B cell (primary cell): ENCODE measurements around the gene MYO16. TPM values are rescaled to one million over a fixed set of nuclear protein-coding genes. Genes with fewer than 3 reads are reported as not detected.
A peak's percentile ranks its signal among the peaks of the same experiment; 100 is the strongest.

Source experiments
- ATAC-seq: fragments of 200-7000 bp; cut with Tn5 transposase; one replicate; pipeline ENCODE4 v1.10.0; 2021; ENCODE audit warnings: low read depth, mild to moderate bottlenecking, moderate number of reproducible peaks, moderate library complexity
- CTCF ChIA-PET: fragments of 350-600 bp; sonication (Branson Sonifier 250); formaldehyde crosslinking; loops from one replicate; lab custom pipeline; 2021; ENCODE audit warnings: antibody characterized with exemption, inconsistent platforms; lab: Charles Lee
- POLR2A ChIA-PET: fragments of 350-600 bp; sonication (Branson Sonifier 250); formaldehyde crosslinking; loops from one replicate; lab custom pipeline; 2021; ENCODE audit warnings: antibody characterized with exemption; lab: Charles Lee
- DNase-seq: peaks from one replicate; pipeline ENCODE4 v3.0.0; 2013
- H2AFZ ChIP-seq: 2 replicates; pipeline ENCODE4 v1.6.1; 2012; ENCODE audit warnings: mild to moderate bottlenecking, low read depth, low read length; ENCODE audit not compliant: insufficient read depth, poor library complexity, severe bottlenecking
- H3K27ac ChIP-seq, 2 donors: 1 replicate in 1 of 2; 2 replicates in 1 of 2; pipeline ENCODE4 v1.5.1; 2012 to 2013; ENCODE audit warnings: low read length in 2 of 2, mild to moderate bottlenecking in 2 of 2, moderate library complexity in 1 of 2
- H3K27me3 ChIP-seq, 4 experiments: fragments of 200-600 bp in 1 of 4; sonication (generic) in 1 of 4; replicated peaks in 1 of 4; 1 replicate in 2 of 4; 2 replicates in 2 of 4; pipeline versions ENCODE4 v1.6.1 to v1.7.0; 2013 to 2016; ENCODE audit warnings: low read length in 3 of 4, mild to moderate bottlenecking in 2 of 4, mixed read lengths in 1 of 4, moderate library complexity in 1 of 4; ENCODE audit not compliant: insufficient read depth in 4 of 4, control insufficient read depth in 3 of 4; ENCODE audit errors: control extremely low read depth in 1 of 4
- H3K36me3 ChIP-seq, 2 experiments: replicated peaks in 1 of 2; 1 replicate in 1 of 2; 2 replicates in 1 of 2; pipeline versions ENCODE4 v1.6.1 to v1.7.1; 2013; ENCODE audit warnings: low read length in 1 of 2; ENCODE audit not compliant: insufficient read depth in 2 of 2, control insufficient read depth in 1 of 2; ENCODE audit errors: control extremely low read depth in 1 of 2, extremely low read depth in 1 of 2
- H3K4me1 ChIP-seq, 2 donors: fragments of 200-600 bp in 1 of 2; sonication (generic) in 1 of 2; 1 replicate in 1 of 2; 2 replicates in 1 of 2; pipeline versions ENCODE4 v1.5.1 to v1.6.1; 2013 to 2017; ENCODE audit warnings: low read length in 2 of 2; ENCODE audit not compliant: control insufficient read depth in 2 of 2, insufficient read depth in 2 of 2
- H3K4me2 ChIP-seq: replicated peaks from 2 replicates; pipeline ENCODE3; 2012; ENCODE audit warnings: mild to moderate bottlenecking, low read depth, low read length; ENCODE audit not compliant: poor library complexity, severe bottlenecking
- H3K4me3 ChIP-seq, 5 experiments: fragments of 200-600 bp in 1 of 5; sonication (generic) in 1 of 5; 1 replicate in 3 of 5; 2 replicates in 2 of 5; pipeline versions ENCODE4 v1.5.1 to v1.7.0; 2011 to 2016; ENCODE audit warnings: low read length in 4 of 5, mild to moderate bottlenecking in 4 of 5, low read depth in 2 of 5, control low read depth in 1 of 5, moderate library complexity in 1 of 5; ENCODE audit not compliant: insufficient read depth in 1 of 5; ENCODE audit errors: control extremely low read depth in 1 of 5, extremely low read depth in 1 of 5
- H3K79me2 ChIP-seq: fragments of 200-600 bp; sonication (generic); one replicate; pipeline ENCODE4 v1.6.0; 2016; ENCODE audit warnings: low read length; ENCODE audit not compliant: control insufficient read depth, insufficient read depth
- H3K9ac ChIP-seq: fragments of 200-600 bp; sonication (generic); 2 replicates; pipeline ENCODE4 v1.6.1; 2017; ENCODE audit warnings: mild to moderate bottlenecking, low read length, moderate library complexity
- H3K9me3 ChIP-seq, 3 donors: one replicate each; pipeline versions ENCODE4 v1.6.1 to v1.7.1; 2013; ENCODE audit warnings: low read length in 2 of 3; ENCODE audit not compliant: control insufficient read depth in 2 of 3, insufficient read depth in 1 of 3; ENCODE audit errors: control extremely low read depth in 1 of 3
- H4K20me1 ChIP-seq: 2 replicates; pipeline ENCODE4 v1.6.0; 2012; ENCODE audit warnings: mild to moderate bottlenecking, low read length; ENCODE audit not compliant: insufficient read depth, control insufficient read depth, poor library complexity, severe bottlenecking
- H3K27ac Mint-ChIP-seq: one replicate; pipeline ENCODE4 v1.8.0; 2021; ENCODE audit warnings: mixed read lengths
- H3K27me3 Mint-ChIP-seq: one replicate; pipeline ENCODE4 v1.8.0; 2021; ENCODE audit warnings: mixed read lengths
- H3K4me1 Mint-ChIP-seq: one replicate; pipeline ENCODE4 v1.8.0; 2021; ENCODE audit warnings: mixed read lengths
- H3K4me3 Mint-ChIP-seq: one replicate; pipeline ENCODE4 v1.8.0; 2021; ENCODE audit warnings: mixed read lengths
- H3K9me3 Mint-ChIP-seq: one replicate; pipeline ENCODE4 v1.8.0; 2022; ENCODE audit warnings: mixed read lengths; ENCODE audit not compliant: insufficient read depth
- EZH2 ChIP-seq: IDR thresholded peaks from 2 replicates; pipeline ENCODE4 v1.6.1; 2012; ENCODE audit warnings: borderline replicate concordance, low read depth, mild to moderate bottlenecking, moderate library complexity, low read length; ENCODE audit not compliant: insufficient read depth, poor library complexity, severe bottlenecking
- WGBS: methylation state at CpG from one replicate; pipeline ENCODE4 v1.1.5; 2013; ENCODE audit warnings: missing lambda C conversion rate; ENCODE audit not compliant: insufficient coverage; 5-methylcytosine and 5-hydroxymethylcytosine counted together
- intact Hi-C: fragments of 100-400 bp; cut with micrococcal nuclease; formaldehyde crosslinking; loops from one replicate; pipeline ENCODE4 v1.10.0; 2022
- polyA plus RNA-seq: library from polyadenylated mRNA; depleted of rRNA; stranded (reverse); fragments of >200 nt; gene quantifications from 2 replicates; pipeline ENCODE4 v1.2.3, GENCODE V29; 2012
- total RNA-seq, 2 donors: library from RNA; stranded (reverse); fragments of 120-200 nt in 1 of 2; gene quantifications; 1 replicate in 1 of 2; 2 replicates in 1 of 2; pipeline versions ENCODE4 v1.2.3 to v1.2.4, GENCODE V29; 2013 to 2022
- TF ChIP-seq, protein P1 (sequence below): fragments of 200-600 bp; IDR thresholded peaks from one replicate; pipeline ENCODE4 v1.8.0; 2022; ENCODE audit warnings: antibody characterized with exemption, mild to moderate bottlenecking

The MYO16 gene
- total and polyA plus RNA-seq, 2 donors (not counting 1 experiment from before 2014, with no cell fraction given), result not detected

DNA sequence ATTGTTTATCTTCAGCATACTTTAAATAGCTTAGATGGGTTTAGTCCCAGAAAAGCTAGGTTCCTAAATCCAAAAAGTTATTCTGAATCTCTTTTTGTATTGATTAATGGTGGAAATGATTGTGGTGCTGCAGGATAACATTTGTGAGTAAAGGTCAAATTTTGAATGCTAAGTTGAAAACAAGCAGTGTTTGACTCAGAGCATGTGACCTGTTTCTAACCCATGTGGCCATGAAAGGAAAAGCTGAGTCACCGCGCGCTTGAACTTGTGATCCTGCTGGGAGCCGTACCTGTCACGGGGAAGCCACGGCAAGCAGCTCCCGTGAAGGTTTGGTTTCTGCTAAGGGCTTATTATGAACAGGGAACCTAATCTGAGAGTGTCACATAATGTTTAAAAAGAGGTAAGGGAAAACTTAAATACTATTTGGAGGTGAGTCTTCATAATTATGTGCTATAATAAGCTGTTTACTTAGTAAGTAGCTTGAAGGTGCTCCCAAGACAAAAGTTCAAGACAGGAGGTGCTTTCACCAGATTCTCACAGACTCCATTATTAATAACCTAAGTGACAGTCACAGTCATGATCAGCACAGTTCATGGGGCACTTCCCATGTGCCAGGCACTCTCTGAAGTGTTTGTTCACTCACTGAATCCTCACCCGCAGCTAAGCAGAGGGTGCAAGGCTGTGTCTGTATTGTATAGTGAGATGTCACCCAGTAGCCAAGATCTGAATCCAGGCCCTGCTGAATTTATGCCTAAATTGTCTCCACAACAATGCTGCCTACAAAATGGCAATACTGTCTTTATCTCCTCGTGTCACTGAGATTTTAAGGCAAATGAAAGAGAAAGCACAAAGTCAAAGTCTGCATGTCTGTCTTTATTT lies 286.5 kb downstream of the MYO16 start:
- CTCF ChIA-PET, result interaction anchor here (1.0 to 2.3 kb wide), 4 partner anchors 11 to 247 kb away, joined by 3 to 10 read pairs (median 7); no protein-coding TSS in a partner anchor
- Mint-ChIP-seq H3K27me3 (peaks cover 9% of the 10 kb centered on the region), H3K4me3 (peak overlapping the region; percentile 78), H3K9me3 (no peaks in the 10 kb centered on the region), H3K4me1 (peaks cover 16% of the 10 kb centered on the region), H3K27ac (peak overlapping the region; percentile 91)
- H3K79me2 ChIP-seq, result no peaks in the 10 kb centered on the region
- H3K9me3 ChIP-seq, result no peaks in the 10 kb centered on the region
- H3K9ac ChIP-seq, result no peak overlapping the region
- peak; percentile 18 for DNase-seq
- intact Hi-C loops, result loop anchor here (5.0 kb wide), 1 partner anchor 871 kb away; the partner anchor contains the start of gene IRS2
- H4K20me1 ChIP-seq, result no peaks in the 10 kb centered on the region
- H3K4me1 ChIP-seq, result peaks cover 0 to 9% of the 10 kb centered on the region in 2 donors
- H2AFZ ChIP-seq, result peak overlapping the region; percentile 29
- no peaks in the 10 kb centered on the region for H3K36me3 ChIP-seq
- H3K27me3 ChIP-seq, result no peaks in the 10 kb centered on the region
- no peak overlapping the region for H3K4me3 ChIP-seq
- WGBS, result 10% methylated on average over 8 of the region's 9 CpGs
- POLR2A ChIA-PET, result no interaction called here
- no peak overlapping the region for H3K27ac ChIP-seq
- H3K4me2 ChIP-seq, result peak overlapping the region; percentile 33
- TF ChIP-seq EZH2, result no peak
- TF ChIP-seq, protein P1, sequence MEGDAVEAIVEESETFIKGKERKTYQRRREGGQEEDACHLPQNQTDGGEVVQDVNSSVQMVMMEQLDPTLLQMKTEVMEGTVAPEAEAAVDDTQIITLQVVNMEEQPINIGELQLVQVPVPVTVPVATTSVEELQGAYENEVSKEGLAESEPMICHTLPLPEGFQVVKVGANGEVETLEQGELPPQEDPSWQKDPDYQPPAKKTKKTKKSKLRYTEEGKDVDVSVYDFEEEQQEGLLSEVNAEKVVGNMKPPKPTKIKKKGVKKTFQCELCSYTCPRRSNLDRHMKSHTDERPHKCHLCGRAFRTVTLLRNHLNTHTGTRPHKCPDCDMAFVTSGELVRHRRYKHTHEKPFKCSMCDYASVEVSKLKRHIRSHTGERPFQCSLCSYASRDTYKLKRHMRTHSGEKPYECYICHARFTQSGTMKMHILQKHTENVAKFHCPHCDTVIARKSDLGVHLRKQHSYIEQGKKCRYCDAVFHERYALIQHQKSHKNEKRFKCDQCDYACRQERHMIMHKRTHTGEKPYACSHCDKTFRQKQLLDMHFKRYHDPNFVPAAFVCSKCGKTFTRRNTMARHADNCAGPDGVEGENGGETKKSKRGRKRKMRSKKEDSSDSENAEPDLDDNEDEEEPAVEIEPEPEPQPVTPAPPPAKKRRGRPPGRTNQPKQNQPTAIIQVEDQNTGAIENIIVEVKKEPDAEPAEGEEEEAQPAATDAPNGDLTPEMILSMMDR, result no peak
- peak; percentile 74 for ATAC-seq

DNA sequence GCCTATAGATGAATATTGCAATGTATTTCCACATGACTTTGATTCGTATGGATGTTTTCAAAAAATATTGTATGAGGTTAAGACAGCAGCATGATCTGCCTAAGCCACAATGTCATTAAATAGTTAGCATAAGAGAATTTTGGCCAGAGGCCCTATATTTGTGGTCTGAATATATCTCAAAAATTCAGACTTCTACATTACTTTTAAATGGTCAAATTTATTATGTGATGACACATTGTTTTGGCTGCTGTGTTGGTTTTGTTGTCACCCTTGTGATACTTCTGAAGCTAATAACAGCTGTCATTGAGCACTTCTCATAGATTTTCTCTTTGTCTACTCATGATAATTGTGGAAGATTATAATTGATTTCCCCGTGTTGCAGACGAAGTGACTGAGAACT lies 288.2 kb downstream of the MYO16 start:
- Histone ChIP-seq H3K4me3 (no peak overlapping the region), H3K27ac (no peak overlapping the region), H3K9ac (no peak overlapping the region), H3K9me3 (no peaks in the 10 kb centered on the region), H3K4me1 (peaks cover 0 to 9% of the 10 kb centered on the region in 2 donors), H3K79me2 (no peaks in the 10 kb centered on the region), H2AFZ (no peak overlapping the region), H4K20me1 (no peaks in the 10 kb centered on the region), H3K27me3 (no peaks in the 10 kb centered on the region), H3K36me3 (no peaks in the 10 kb centered on the region), H3K4me2 (no peak overlapping the region)
- intact Hi-C loops, result loop anchor here (5.0 kb wide), 1 partner anchor 870 kb away; the partner anchor contains the start of gene IRS2
- H3K9me3 Mint-ChIP-seq, result no peaks in the 10 kb centered on the region
- peaks cover 16% of the 10 kb centered on the region for H3K4me1 Mint-ChIP-seq
- ChIA-PET POLR2A (no interaction called here), CTCF (interaction anchor here (1.5 kb wide), 1 partner anchor 19 kb away, joined by 3 read pairs; no protein-coding TSS in a partner anchor)
- H3K4me3 Mint-ChIP-seq, result no peak overlapping the region
- H3K27ac Mint-ChIP-seq, result no peak overlapping the region
- peaks cover 2% of the 10 kb centered on the region for H3K27me3 Mint-ChIP-seq
- no peak for TF ChIP-seq EZH2
- TF ChIP-seq, protein P1, result no peak
- DNase-seq (no peak), ATAC-seq (no peak)
- WGBS, result 100% methylated on average over 1 of the region's 3 CpGs
